NCI-H1417 (cell line): Measurements from ENCODE around the gene STUM.

Experiments used
- DNase-seq, 3 experiments: peaks; one replicate each; lab custom pipeline; 2025; lab: John Stamatoyannopoulos, UW

The STUM gene

GRCh38 chr1:226560243-226560642, 11.7 kb downstream of the STUM start:
- DNase-seq: no peak

GRCh38 chr1:226562989-226563388, 14.4 kb downstream of the STUM start:
- no peak for DNase-seq

- DNase-seq: no peak
Measured at GRCh38 chr1:226563666-226564065, 15.1 kb downstream of the STUM start.

- DNase-seq: no peak
Measured at GRCh38 chr1:226565476-226565875, 16.9 kb downstream of the STUM start.

- DNase-seq: no peak
Measured at GRCh38 chr1:226566234-226566633, 17.7 kb downstream of the STUM start.

GRCh38 chr1:226566760-226567159, 18.2 kb downstream of the STUM start:
- no peak for DNase-seq

DNA sequence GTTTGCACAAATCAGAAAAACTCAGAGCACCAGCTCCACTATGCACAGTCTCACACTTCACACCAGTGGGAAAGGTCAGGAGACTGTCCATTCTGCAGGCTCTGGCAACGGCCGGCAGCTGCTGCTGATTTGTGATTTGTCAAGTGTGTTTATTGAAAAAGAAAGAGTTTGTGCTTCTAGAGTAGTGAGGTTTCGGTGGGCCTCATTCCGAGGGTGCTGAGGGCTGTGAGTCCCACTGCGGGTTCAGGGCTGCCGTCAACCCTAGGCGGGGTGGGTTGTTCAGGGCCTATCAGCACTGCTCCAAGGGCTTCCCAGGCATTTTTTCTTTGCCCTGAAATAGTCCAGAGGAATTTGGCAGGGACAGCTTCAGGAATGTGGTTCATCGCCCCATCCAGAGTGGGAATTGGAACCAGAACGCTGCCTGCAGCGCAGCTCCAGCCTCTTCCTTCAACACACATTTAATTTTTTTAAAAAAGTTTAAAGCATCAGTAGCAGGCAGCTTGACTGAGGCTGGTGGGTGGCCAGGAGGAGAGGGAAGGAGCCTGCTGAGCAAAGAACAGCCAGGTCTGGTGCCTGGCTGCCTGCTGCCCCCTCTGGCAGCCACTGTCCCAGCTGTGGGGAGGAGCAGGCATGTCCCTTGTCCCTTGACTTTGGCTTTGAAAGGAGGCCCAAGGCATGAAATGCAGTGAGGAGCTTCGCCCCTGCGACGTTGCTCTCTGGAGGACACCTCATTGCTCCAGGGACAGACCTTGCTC, 19.7 kb downstream of the STUM start:
- DNase-seq: no peak

- DNase-seq: no peak
Measured at GRCh38 chr1:226568975-226569741, 20.6 kb downstream of the STUM start.

DNA sequence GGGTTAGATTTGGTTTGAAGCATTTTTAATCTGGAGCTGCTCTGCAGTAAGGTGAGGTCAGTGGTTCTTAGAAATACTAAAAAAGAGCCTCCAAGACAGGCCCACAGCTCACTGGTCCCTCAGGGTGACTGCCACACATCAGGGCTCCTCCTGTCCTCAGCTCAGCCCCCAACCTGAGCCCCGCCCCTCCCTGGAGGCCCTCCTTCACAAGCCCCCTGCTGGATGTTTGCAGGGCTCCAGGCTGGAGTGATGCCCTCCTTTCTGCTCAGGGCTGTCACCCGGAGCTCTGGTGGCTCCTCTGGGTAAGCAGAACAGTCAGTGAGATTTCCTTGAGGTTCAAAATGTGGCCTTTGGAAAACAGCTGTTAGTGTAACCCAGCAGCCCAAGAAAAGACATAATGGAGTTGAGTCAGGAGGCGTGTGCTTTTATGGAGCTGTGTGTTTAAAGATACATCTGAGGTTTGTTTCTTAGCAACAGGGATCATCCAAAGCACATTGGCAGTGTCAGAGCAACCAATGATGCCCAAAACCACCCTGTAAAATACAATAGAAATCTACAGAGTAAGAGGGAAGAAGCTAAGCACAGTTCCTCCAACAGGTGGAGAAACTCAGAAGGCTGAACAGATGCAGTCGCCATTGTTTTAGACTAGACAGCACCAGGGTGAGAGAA, 21.4 kb downstream of the STUM start:
- DNase-seq: peak in 1 of 3 experiments; percentile 58

- peak in 1 of 3 experiments; percentile 5 for DNase-seq
Measured at GRCh38 chr1:226571893-226572292, 23.3 kb downstream of the STUM start.

DNA sequence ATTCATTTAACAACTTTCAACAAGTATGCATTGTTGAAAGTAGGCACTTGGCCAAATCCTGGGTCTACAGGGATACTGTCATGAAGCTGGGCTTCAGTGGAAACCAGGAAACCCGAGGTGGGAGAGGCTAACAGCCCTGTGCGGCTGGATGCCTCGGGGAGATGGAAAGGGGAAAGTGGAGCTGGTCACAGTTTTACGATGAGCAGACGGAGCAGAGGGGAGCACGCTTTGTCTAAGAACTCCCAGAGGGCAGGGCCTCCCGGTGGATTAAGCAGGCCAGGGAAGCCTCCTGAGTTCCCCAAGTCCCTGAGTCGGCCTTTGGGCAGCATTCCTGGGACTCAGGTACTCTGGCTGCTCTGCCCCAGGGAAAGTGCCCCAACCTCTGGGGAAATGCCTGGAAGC, 23.8 kb downstream of the STUM start:
- no peak for DNase-seq

DNA sequence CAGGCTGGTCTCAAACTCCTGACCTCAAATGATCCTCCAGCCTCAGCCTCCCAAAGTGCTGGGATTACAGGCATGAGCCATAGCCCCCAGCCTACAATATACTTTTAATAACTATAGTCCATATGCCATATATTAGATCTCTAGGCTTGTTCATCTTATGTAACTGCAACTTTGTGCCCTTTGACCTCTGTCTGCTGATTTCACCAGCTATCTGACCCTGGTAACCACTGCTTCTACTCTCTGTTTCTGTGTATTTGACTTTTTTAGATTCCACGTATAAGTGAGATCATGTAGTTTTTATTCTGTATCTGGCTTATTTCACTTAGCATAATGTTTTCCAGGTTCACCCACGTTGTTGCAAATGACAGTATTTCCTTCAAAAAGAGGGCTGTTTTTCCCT, 25.5 kb downstream of the STUM start:
- DNase-seq: no peak

DNA sequence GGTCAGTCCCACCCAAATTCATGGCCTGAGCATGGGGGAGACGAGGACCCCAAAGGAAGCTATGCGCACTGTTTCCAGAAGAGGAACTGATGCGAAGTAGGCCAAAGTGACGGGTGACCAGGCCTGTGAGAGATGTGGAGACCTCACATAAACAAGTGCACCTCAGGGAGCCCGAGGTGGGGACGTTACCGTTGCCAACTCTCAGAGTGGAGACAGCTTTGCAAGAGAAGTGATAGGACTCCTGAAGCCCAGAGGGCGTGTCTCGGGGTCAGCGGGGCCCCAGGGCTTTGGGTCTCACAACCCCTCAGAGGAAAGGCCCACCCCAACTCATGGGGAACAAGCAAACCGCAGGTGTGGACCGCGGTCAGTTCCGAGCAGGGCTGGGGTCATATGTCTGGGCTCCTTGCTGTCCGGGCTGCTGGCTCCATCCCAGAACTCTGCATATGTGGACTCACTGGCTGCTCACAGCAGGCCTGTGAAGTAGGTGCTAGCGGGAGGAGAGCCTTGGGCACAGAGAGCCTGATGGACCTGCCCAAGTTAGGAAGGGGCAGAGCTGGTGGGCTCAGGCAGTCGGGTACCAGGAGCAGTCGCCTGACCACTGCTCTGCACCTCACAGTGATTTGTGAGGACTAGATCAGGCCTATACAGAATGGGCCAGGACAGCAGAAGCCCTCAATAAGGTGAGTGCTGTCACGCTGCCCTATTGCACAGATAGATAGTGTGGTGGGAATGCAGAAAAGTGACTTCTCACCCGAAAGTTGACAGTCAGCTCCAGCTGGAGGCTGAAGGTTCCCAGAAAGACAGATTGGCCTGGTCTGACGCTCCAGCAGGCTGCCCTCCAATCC, 26.2 kb downstream of the STUM start:
- no peak for DNase-seq

GRCh38 chr1:226575436-226575720, 26.8 kb downstream of the STUM start:
- DNase-seq: no peak

DNA sequence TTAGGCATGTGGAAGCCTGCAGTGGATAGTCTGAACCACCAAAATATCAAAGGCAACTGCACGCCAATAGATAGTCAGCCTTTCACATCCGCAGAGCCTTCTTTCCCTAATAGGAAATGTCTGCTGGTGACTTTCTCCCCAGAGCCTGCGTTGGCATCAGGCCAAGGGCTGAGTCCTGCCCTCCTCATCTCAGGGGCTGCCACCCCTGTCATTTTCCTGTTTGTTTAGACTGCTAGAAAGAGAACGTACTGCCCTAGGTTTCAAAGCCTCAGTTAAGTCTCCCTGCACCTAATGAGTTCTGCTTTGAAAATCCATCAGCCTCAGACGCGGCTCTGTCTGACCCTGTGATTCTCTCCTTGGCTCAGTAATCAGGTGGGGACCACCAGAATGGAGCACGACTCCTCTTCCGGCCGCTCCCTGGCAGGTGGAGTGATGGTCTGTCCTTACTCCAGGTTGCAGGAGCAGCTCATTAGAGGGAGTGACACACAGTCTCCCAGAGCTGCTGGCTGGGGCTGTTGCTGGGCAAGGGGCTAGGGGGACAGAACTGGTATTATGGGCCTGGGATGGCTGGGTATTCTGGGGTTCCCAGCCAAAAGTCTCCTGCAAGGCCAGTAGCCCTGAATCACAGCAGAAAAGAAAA, 27.3 kb downstream of the STUM start:
- DNase-seq: peak; percentile 13 to 92 (median 81)

GRCh38 chr1:226576601-226577000, 28.0 kb downstream of the STUM start:
- no peak for DNase-seq

GRCh38 chr1:226577401-226578180, 29.0 kb downstream of the STUM start:
- no peak for DNase-seq

- no peak for DNase-seq
Measured at GRCh38 chr1:226578946-226579578, 30.5 kb downstream of the STUM start.

DNA sequence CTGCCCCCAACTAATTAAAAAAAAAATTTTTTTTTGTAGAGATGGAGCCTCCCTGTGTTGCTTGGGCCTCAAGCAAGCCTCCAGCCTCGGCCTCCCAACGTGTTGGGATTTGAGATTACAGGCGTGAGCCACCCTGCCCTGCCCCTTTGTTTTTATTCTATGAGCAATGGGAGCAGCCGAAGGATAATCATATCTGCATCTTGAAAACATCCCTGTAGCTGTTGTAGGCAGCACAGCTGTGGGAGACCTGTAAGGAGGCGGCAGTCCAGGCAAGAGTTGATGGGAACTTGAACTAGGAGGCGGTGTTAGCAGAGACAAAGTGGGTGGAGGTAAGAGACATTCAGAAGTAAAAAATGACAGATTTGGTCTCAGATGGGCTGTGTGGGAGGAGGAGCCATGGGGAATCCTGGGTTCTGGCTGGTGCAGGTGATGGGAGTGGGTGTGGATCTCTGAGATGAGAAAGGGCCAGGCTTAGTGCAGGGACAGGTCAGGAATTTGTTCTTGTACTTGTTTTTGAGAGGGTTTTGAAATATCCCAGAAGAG, 31.3 kb downstream of the STUM start:
- no peak for DNase-seq

- no peak for DNase-seq
Measured at GRCh38 chr1:226580625-226581270, 32.2 kb downstream of the STUM start.
